Epithelial cell of esophagus (primary cell): ENCODE data around the gene FAM184B.

Experiments used
- DNase-seq: peaks from one replicate; pipeline ENCODE4 v3.0.0; 2010; ENCODE audit warnings: low read depth
- H3K4me3 ChIP-seq: 2 replicates; pipeline ENCODE4 v1.5.1; 2011; ENCODE audit warnings: mild to moderate bottlenecking, low read length, control low read depth
- CTCF ChIP-seq: IDR thresholded peaks from 2 replicates; pipeline ENCODE4 v1.5.1; 2011; ENCODE audit warnings: low read depth, mild to moderate bottlenecking, low read length, control low read depth, inconsistent platforms; ENCODE audit not compliant: insufficient read depth; ENCODE audit errors: missing control alignments

FAM184B gene

GRCh38 chr4:17587094-17587822, 194.2 kb downstream of the FAM184B start:
- DNase-seq: no peak

GRCh38 chr4:17584521-17585213, 196.8 kb downstream of the FAM184B start:
- no peak for DNase-seq
- no peak overlapping the region for H3K4me3 ChIP-seq
- no peak for TF ChIP-seq CTCF

More at GRCh38 chr4:17587094-17587822, 194.2 kb downstream of the FAM184B start:
- TF ChIP-seq CTCF: no peak
- H3K4me3 ChIP-seq: no peak overlapping the region

GRCh38 chr4:17583941-17584340, 197.5 kb downstream of the FAM184B start:
- TF ChIP-seq CTCF: no peak
- H3K4me3 ChIP-seq: no peak overlapping the region
- DNase-seq: no peak

- TF ChIP-seq CTCF: no peak
- DNase-seq: no peak
- no peak overlapping the region for H3K4me3 ChIP-seq
These were observed 198.1 kb downstream of the FAM184B start for GRCh38 chr4:17583276-17583675.

GRCh38 chr4:17580969-17581368, 200.5 kb downstream of the FAM184B start:
- no peak for TF ChIP-seq CTCF
- DNase-seq: no peak
- H3K4me3 ChIP-seq: no peak overlapping the region
